HEK293 (cell line): Measurements from ENCODE around the gene PCDHA7.

ENCODE experiments used
- PRDM2 ChIP-seq: fragments of 450-650 bp; formaldehyde crosslinking; IDR thresholded peaks from 2 replicates; pipeline ENCODE4 v1.5.1; 2016; ENCODE audit warnings: missing biosample characterization, missing genetic modification characterization, borderline replicate concordance
- SETDB1 ChIP-seq: IDR thresholded peaks from one replicate; pipeline ENCODE4 v1.6.1; 2017; ENCODE audit warnings: mild to moderate bottlenecking, low read length, moderate library complexity, mixed read lengths; ENCODE audit not compliant: insufficient read length
- YY1 ChIP-seq: fragments of 450-650 bp; formaldehyde crosslinking; IDR thresholded peaks from 2 replicates; pipeline ENCODE4 v1.5.1; 2018; ENCODE audit warnings: missing biosample characterization, missing genetic modification characterization
- ZFP3 ChIP-seq: fragments of 450-650 bp; formaldehyde crosslinking; IDR thresholded peaks from 2 replicates; pipeline ENCODE4 v1.5.1; 2016; ENCODE audit warnings: low read depth, missing biosample characterization, missing genetic modification characterization
- ZNF10 ChIP-seq: fragments of 450-650 bp; formaldehyde crosslinking; IDR thresholded peaks from 2 replicates; pipeline ENCODE4 v1.5.1; 2017; ENCODE audit warnings: missing biosample characterization, missing genetic modification characterization
- ZNF549 ChIP-seq: fragments of 450-650 bp; IDR thresholded peaks from 2 replicates; pipeline ENCODE4 v1.5.1; 2018; ENCODE audit warnings: missing biosample characterization, missing genetic modification characterization, mild to moderate bottlenecking, inconsistent platforms, moderate library complexity
- ZNF664 ChIP-seq: fragments of 450-650 bp; formaldehyde crosslinking; IDR thresholded peaks from 2 replicates; pipeline ENCODE4 v1.5.1; 2016; ENCODE audit warnings: missing biosample characterization, missing genetic modification characterization
- ZNF670 ChIP-seq: fragments of 450-650 bp; formaldehyde crosslinking; IDR thresholded peaks from 2 replicates; pipeline ENCODE4 v1.5.1; 2016; ENCODE audit warnings: missing biosample characterization, missing genetic modification characterization, low read depth
- TF ChIP-seq, protein P1 (sequence below): fragments of 450-650 bp; formaldehyde crosslinking; IDR thresholded peaks from 2 replicates; pipeline ENCODE4 v1.5.1; 2016; ENCODE audit warnings: missing biosample characterization, missing genetic modification characterization
- TF ChIP-seq, protein P2 (sequence below): fragments of 450-650 bp; formaldehyde crosslinking; IDR thresholded peaks from 2 replicates; pipeline ENCODE4 v1.5.1; 2016; ENCODE audit warnings: missing biosample characterization, missing genetic modification characterization

DNA sequence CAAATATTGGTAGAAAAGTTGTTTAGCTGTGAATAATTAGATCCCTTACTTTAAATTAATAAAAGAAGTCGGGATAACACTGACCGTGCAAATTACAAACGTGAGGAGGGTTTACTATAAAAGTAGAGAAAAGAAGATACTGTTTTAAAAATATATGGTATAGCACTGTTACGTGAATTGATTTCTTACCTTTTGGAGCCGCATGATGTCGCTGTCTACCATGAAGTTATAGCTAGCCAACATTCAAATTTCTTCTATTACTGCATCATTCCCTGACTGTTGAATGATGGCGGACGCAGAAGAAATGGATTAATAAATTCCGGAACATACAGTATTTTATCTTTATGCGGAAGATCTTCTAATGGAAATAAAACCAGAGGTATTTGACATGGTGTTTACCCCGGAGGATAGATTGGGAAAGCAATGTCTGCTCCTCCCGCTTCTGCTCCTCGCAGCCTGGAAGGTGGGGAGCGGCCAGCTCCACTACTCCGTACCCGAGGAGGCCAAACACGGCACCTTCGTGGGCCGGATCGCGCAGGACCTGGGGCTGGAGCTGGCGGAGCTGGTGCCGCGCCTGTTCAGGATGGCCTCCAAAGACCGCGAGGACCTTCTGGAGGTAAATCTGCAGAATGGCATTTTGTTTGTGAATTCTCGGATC lies 6.2 kb upstream of the PCDHA7 start, which contains the start of gene PCDHA6:
- TF ChIP-seq, protein P1, sequence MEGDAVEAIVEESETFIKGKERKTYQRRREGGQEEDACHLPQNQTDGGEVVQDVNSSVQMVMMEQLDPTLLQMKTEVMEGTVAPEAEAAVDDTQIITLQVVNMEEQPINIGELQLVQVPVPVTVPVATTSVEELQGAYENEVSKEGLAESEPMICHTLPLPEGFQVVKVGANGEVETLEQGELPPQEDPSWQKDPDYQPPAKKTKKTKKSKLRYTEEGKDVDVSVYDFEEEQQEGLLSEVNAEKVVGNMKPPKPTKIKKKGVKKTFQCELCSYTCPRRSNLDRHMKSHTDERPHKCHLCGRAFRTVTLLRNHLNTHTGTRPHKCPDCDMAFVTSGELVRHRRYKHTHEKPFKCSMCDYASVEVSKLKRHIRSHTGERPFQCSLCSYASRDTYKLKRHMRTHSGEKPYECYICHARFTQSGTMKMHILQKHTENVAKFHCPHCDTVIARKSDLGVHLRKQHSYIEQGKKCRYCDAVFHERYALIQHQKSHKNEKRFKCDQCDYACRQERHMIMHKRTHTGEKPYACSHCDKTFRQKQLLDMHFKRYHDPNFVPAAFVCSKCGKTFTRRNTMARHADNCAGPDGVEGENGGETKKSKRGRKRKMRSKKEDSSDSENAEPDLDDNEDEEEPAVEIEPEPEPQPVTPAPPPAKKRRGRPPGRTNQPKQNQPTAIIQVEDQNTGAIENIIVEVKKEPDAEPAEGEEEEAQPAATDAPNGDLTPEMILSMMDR (tag by site-specific recombination): no peak
- TF ChIP-seq PRDM2 (tag by site-specific recombination): no peak
- TF ChIP-seq, protein P2, sequence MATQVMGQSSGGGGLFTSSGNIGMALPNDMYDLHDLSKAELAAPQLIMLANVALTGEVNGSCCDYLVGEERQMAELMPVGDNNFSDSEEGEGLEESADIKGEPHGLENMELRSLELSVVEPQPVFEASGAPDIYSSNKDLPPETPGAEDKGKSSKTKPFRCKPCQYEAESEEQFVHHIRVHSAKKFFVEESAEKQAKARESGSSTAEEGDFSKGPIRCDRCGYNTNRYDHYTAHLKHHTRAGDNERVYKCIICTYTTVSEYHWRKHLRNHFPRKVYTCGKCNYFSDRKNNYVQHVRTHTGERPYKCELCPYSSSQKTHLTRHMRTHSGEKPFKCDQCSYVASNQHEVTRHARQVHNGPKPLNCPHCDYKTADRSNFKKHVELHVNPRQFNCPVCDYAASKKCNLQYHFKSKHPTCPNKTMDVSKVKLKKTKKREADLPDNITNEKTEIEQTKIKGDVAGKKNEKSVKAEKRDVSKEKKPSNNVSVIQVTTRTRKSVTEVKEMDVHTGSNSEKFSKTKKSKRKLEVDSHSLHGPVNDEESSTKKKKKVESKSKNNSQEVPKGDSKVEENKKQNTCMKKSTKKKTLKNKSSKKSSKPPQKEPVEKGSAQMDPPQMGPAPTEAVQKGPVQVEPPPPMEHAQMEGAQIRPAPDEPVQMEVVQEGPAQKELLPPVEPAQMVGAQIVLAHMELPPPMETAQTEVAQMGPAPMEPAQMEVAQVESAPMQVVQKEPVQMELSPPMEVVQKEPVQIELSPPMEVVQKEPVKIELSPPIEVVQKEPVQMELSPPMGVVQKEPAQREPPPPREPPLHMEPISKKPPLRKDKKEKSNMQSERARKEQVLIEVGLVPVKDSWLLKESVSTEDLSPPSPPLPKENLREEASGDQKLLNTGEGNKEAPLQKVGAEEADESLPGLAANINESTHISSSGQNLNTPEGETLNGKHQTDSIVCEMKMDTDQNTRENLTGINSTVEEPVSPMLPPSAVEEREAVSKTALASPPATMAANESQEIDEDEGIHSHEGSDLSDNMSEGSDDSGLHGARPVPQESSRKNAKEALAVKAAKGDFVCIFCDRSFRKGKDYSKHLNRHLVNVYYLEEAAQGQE (tag by site-specific recombination): no peak
- no peak for TF ChIP-seq ZNF10
- no peak for TF ChIP-seq ZNF664 (tag by site-specific recombination)
- no peak for TF ChIP-seq ZFP3 (tag by site-specific recombination)
- TF ChIP-seq SETDB1: no peak
- TF ChIP-seq ZNF670 (tag by site-specific recombination): no peak
- TF ChIP-seq ZNF549: no peak
- TF ChIP-seq YY1 (tag by site-specific recombination): no peak
